Sigmoid colon (tissue), 4 donors: ENCODE measurements around the gene CAMTA1.

Experiments used
- CTCF ChIP-seq, 4 experiments: fragments of 450-650 bp in 3 of 4; fragments of 200-600 bp in 1 of 4; IDR thresholded peaks; one replicate each; pipeline ENCODE4 v1.5.1; 2016 to 2019; ENCODE audit warnings: antibody characterized with exemption in 4 of 4, mild to moderate bottlenecking in 3 of 4, moderate library complexity in 2 of 4
- EP300 ChIP-seq, 4 donors: sonication (generic); formaldehyde crosslinking; IDR thresholded peaks; one replicate each; pipeline ENCODE4 v1.6.1; 2017; ENCODE audit warnings: antibody characterized with exemption in 4 of 4
- POLR2A ChIP-seq, 2 donors: fragments of 450-650 bp; IDR thresholded peaks; one replicate each; pipeline ENCODE4 v1.6.1; 2016; ENCODE audit warnings: antibody characterized with exemption in 2 of 2, mild to moderate bottlenecking in 2 of 2, moderate library complexity in 2 of 2
- POLR2AphosphoS5 ChIP-seq, 4 donors: sonication (generic); formaldehyde crosslinking; IDR thresholded peaks; one replicate each; pipeline ENCODE4 v1.6.1; 2017; ENCODE audit warnings: antibody characterized with exemption in 4 of 4

GRCh38 chr1:7594002-7594713 is 808.9 kb downstream of the CAMTA1 start:
- TF ChIP-seq EP300 (IDR thresholded peaks at IDR 0.05), result no peak
- no peak for TF ChIP-seq POLR2A (IDR thresholded peaks at IDR 0.05)
- no peak for TF ChIP-seq CTCF (IDR thresholded peaks at IDR 0.05)
- no peak for TF ChIP-seq POLR2AphosphoS5 (IDR thresholded peaks at IDR 0.05)
